Neural cell (in vitro differentiated cells): ENCODE measurements around the gene TBC1D10A.

Source experiments
- CTCF ChIP-seq: fragments of 450-650 bp; IDR thresholded peaks from 2 replicates; pipeline ENCODE4 v1.5.1; 2014; ENCODE audit warnings: antibody characterized with exemption, mild to moderate bottlenecking, moderate library complexity; ENCODE audit not compliant: poor library complexity, severe bottlenecking
- EP300 ChIP-seq: fragments of 450-650 bp; conservative IDR thresholded peaks from 2 replicates; pipeline ENCODE4 v1.6.1; 2014; ENCODE audit warnings: antibody characterized with exemption, mild to moderate bottlenecking, moderate library complexity; ENCODE audit not compliant: poor library complexity, severe bottlenecking
- EZH2 ChIP-seq: fragments of 200-600, 300-800 bp; shearing (Covaris generic), sonication (generic); IDR thresholded peaks from 2 replicates; pipeline ENCODE4 v1.6.1; 2014; ENCODE audit warnings: antibody characterized with exemption, low read length, borderline replicate concordance, mild to moderate bottlenecking; ENCODE audit not compliant: insufficient read depth, poor library complexity, severe bottlenecking
- MXI1 ChIP-seq: fragments of 450-650 bp; conservative IDR thresholded peaks from 2 replicates; pipeline ENCODE4 v1.6.1; 2014; ENCODE audit warnings: antibody characterized with exemption, mild to moderate bottlenecking; ENCODE audit not compliant: poor library complexity, severe bottlenecking
- POLR2AphosphoS5 ChIP-seq: IDR thresholded peaks from 2 replicates; pipeline ENCODE4 v1.6.1; 2012
- RAD21 ChIP-seq: fragments of 450-650 bp; conservative IDR thresholded peaks from 2 replicates; pipeline ENCODE4 v1.6.1; 2014; ENCODE audit warnings: antibody characterized with exemption, mild to moderate bottlenecking, moderate library complexity
- REST ChIP-seq: IDR thresholded peaks from 2 replicates; pipeline ENCODE4 v1.6.1; 2012; ENCODE audit warnings: borderline replicate concordance

- no peak for TF ChIP-seq EP300
- TF ChIP-seq CTCF, result no peak
- no peak for TF ChIP-seq EZH2
- no peak for TF ChIP-seq POLR2AphosphoS5
- no peak for TF ChIP-seq MXI1
- no peak for TF ChIP-seq RAD21
- no peak for TF ChIP-seq REST
Measured at GRCh38 chr22:30337461-30337778, 10.7 kb upstream of the TBC1D10A start.
